ENCODE measurements around the gene MTREX. TPM values are rescaled to one million over a fixed set of nuclear protein-coding genes. Genes with fewer than 3 reads are reported as not detected.

The MTREX gene
- total RNA-seq, 1 donor from 2014 or later, result 163 TPM

DNA sequence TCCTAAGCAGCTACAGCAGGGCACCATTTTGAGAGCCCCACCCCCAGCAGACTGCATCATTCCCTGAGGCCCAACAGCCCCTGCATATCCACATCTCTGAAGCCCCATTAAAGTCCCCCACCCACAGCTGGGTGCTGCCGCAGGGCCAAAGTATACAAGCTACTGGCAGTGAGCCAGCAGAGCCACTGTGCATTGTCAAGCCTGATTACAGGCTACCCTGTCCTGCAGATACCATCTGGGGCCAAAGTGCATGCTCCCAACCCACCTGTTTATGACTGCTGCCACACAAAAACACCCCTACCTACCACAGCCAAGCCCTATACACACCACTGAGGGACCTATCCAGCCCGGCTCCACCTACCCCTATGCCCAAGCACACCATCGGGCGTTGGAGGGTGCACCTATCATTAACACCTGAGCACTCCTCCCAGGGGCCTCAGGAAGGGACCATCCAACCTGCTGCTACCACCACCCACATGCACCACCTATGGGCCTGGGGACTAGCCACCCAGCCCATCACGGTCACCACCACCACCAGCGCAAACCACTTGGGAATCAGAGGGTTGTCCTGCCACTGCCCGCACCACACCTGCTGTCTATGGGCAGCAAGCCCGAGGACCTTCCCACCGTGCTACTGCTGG is 121.9 kb downstream of the MTREX start:
- DNase-seq, result no peak

DNA sequence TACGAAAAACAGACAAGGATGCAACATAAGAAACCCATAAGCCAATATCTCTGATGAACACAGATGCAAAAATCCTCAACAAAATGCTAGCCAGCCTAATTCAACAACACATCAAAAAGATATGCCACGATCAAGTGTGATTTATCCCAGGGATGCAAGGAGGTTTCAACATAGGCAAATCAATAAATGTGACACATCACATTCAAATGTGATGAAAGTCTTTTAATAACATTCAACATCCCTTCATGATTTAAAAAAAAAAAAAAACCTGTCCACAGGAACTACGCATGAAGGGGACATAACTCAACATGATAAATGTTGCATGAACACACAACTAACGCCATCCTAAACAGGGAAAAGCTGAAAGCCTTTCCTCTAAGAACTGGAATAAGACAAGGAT is 124.8 kb downstream of the MTREX start:
- DNase-seq, result no peak

DNA sequence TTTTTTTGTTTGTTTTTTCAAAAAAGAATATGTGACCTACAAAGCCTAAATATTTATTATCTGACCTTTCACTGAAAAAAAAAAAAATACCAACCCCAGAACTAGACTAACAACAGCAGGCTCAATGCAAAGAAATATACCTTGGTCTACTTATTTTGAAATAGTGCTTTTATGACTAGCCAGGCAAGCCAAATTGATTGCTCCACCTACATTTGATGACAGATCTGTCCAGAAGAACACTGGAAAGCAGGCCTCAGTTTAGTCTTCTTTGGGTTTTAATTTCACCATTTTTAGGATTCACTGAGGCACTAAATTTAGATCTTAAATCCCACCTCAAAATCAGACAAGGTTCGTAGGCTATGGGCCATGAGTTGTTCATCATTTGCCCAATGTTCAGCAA is 129.7 kb downstream of the MTREX start:
- DNase-seq, result no peak

DNA sequence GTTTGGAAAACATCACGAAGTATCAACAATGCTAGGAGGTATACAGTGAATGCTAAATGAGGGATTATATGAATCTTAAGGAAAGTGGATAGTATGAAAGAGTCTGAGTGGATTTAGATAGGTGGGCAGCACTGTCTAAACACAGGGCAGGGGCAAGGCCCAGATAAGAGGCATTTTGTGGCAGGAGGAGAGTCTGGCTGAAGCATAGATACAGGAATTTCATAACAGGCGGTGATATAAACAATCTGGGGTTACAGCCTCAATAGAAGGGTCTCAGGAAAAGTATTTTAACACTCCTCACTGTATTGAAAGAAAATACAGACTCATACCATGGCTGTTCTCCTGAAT is 130.0 kb downstream of the MTREX start:
- DNase-seq, result no peak

DNA sequence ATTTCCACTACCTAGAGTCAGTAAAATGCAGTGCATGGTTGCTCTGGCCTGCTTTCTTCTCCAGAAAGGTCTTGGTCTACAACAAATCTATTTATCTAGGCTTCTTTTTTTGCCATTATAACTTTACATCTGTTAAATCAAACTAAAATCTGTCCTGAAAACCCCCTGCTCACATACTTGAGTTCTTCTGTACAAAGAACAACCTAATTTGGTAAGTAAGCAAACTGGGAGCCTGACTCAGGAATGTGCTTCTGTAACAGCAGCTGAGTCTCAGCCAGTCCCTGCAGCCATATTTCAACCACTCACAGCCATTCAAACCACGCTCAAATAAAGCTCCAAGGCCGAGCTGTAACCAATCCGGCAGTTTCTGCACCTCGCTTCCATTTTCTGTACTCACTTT is 131.2 kb downstream of the MTREX start:
- peak; percentile 64 for DNase-seq

DNA sequence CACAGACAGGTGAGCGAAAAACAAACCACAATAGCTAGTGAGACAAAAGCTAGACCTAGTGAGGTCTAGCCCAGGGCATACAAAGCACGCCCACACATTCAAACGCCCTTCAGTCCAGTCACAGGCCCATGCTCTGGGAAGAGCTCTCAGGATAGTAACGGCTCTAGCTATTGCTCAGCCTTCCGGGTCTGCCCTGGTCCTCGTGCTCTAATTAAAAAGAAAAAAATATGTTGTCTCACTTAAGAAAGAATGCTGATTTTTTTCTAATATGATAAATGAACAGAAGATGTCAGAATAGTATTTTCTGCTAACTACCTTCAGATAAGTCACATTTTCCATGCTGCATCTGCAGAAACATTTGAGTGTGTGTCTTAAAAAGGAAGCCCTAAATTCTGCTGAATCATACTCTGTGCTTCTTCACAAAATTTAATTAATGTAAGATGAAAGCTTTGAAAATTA is 132.4 kb downstream of the MTREX start:
- DNase-seq, result no peak

DNA sequence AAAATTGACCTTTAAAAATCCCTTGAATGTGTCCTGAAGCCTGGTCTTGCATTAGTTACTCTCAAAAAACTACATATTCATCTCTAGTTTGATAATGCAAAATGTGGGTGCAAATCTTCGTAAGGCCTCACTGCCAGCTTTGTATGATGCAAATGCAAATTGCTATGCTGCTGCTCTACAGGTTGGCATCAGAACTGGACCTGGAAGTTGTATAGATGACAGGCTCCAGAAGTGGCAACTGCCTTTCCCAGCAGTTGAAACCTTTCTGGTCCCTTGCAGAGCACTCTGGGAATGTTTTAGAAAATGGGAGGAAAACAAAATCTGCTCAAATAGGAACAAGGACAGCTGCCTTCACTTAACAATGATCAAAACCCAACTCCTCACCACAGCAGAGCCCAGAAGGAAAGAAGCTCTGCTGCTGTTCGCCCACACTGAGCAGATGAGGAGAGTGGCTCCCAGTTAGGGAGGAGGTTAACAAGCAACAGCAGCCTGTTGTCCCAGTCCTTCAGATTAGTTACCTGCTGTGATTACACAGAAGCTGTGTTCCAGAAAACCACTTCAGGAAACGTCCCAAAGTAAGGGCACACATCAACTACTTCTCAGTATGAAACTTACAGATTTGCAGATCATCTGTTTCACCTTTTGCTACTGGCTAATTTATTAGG is 133.4 kb downstream of the MTREX start:
- no peak for DNase-seq

DNA sequence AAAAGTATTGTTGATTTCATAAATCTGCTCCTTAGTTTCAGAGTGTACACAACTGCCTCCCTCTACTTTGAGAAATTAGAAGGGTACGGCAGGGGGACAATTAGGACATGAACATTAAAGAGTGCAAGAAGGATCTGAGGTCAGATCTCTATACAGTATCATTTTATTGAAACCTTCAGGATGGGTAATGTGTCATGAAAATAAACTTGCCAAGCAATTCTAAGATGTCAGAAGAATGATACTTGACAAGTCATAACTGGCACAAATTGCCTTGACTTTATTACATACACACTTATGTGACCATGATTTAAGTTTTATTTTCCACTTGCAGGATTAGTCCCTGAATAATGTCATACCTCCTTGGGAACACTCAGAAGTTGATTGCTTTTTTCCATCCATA is 134.2 kb downstream of the MTREX start:
- no peak for DNase-seq

DNA sequence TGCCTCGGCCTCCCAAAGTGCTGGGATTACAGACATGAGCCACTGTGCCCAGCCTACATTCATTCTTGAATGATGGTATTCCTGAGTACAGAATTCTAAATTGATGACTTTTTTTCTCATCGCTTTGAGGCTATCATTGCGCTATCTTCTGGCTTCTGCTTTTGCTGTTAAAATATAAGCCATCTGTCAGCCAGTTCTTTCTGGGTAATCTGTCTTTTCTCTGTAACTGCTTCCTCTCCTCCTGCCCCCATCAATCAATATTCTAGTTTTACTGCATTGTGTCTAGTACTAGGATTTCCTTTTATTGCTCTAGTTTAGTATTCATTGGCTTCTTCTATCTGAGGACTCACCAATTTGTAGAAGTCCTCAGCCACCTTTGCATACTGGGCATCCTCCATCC is 138.0 kb downstream of the MTREX start:
- DNase-seq, result no peak

DNA sequence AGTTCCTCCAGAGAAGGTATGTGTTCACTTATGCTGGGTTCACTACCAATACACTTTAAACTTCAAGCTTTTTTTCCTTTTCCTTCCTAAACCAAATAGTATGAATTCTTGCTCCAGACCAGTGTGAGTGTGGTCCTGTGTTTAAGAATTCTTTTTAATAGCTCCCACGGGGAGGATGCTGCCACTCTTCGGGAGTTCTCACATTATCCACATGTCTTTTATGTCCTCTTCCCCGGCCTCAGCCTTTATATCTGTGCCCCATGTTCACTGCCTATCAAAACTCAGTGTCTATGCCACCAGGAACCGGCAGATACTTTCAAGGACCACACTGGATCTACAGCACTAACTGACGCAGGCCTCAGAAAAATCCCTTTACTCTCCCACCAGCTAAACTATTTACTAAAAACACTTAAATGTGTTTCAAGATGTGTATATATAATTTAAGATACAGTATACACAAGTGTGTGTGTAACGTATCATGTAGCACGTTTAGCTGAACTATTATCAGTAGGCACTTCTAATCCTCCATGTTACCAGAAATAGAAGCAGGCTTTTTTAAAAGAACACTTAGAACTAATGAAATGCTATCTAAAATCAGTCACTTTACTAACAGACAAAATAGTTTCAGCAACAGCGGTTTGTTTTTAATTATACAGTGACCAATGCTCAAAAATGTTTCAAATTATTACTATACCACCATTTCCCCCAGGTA is 139.0 kb downstream of the MTREX start:
- DNase-seq, result no peak

DNA sequence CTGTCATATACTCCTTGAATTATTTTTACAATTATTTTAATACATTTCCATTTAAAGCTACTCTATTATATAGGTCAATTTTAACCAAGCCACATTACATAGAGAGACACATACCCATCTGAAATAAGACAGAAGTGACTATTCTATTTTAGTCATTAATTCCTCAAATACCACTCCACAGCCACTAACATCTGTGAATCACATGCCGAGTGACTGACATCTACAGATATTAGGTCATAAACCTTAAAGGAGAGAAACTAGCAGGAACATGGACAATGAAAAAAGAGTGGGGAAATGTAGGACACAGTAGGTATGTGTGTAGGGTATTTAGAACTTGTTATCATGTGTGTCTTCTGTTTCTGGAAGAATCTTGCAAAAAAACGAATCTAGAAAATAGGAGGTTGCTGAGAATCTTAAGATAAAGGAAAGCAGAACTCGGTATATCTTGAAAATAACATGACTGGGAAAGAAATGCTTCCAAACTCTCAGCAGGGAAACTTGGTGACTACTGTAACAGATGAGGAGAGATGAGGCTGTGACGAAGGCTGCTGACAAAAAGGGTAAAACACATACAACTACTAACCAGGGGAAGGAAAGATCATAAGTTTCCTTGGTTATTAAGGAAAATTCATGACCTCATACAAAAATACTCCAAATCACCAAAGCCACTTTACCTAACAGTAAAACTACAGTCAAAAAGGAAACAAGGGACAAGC is 142.4 kb downstream of the MTREX start:
- DNase-seq, result no peak

DNA sequence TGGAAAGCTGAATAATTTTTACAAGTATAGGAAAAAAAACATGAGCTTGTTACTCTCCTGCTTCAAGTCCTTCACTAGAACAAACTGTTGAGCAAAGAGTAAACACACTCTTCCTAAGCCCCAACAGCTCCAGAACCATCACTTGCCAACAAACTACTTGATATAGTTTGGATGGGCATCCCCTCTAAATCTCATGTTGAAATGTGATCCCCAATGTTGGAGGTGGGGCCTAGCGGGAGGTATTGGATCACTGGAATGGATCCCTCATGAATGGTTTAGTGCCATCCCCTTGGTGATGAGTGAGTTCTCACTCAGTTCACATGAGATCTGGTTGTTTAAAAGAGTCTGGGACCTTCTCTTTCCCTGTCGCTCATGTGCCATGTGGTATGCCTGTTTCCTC is 144.2 kb downstream of the MTREX start:
- no peak for DNase-seq

DNA sequence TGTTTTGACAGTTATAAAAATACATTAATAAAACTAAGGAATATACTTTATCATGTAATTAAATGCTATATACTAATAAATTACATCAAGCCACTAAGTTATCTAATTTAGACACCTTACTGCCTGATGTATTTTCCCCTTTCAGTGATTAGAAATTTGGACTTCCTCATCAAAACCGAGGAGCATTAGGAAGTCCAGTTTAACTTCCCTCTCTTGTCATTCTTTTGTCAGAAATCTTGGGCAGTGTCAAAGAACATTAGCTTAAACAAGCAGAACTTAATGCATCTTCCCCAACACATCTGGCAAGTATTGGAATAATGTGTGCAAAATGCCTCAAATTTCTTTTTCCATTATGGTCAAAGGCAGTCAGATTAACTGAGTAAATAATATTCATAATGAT is 145.4 kb downstream of the MTREX start:
- no peak for DNase-seq

DNA sequence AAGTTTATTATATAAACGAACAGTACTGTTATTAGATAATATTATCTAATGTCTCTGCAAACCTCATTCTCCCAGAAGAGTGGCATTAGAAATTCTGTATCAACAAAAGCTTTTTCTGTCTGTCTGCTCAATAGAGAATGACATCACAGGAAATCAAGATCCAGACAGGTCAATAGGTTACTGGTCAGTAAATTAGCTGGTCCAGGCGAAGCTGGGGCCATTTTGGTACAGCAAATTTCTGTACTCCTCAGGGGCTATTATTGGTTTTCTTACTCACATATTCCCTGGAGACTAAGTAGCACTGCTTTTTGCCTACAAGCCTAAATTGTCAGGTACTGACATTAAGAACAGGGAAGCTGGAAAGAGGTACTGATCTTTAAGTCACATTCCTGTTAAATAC is 146.5 kb downstream of the MTREX start:
- no peak for DNase-seq

DNA sequence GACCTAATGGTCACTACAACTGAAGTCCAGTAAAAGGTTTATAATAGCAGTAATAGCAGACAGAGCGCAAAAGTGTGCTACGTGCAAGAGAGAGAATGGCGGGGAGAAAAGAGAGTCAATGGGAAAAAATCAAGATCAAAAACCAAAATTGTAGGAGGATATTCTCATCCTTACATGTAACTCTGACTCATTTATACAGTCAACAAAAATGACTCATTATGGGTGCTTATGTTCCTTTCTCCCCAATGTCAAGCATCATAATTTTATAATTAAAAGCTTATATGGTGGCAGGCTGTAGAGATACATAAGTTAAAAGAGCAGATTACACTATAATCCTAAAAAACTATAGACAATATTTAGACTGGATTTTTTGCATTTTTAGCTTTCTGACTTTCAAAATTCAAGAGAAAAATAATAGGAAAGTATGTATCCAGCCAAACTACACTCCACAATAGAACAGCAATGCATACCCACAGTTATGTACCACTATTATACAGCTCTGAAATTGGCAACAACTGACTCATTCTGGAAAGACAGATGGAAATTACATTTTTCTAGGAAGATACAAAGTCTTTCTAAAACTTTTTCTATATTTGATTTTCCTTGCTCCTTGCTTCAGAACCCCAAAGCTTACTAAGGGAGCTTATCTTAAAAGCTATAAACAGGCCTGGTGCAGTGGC is 148.6 kb downstream of the MTREX start:
- no peak for DNase-seq

DNA sequence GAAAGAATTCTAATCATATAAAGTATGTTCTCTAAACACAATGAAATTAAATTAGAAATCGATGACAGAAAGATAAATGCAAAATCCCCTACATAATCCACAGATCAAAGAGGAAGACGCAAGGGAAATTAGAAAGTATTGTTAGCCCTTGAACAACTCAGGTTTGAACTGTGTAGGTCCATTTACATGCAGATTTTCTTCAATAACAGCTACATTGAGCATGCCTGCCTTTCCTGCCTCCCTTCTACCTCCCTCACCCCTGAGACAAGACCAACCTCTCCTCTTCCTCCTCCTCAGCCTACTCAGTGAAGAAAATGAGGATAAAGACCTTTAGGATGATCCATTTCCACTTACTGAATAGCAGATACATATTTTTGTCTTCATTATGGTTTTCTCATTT is 151.8 kb downstream of the MTREX start:
- no peak for DNase-seq

DNA sequence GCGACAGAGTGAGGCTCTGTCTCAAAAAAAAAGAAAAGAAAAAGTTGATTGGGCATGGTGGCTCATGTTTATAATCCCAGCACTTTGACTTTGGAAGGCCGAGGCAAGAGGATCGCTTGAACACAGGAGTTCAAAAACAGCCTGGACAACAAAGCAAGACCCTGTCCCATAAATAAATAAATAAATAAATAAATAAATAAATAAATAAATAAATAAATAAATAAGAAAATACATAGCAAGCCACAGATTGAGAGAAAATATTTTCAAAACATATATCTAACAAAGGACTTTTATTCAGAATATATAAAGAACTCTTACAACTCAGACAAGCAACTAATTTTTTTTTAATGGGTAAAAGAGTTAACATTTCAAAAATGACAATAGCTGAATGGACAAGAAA is 155.8 kb downstream of the MTREX start:
- no peak for DNase-seq

DNA sequence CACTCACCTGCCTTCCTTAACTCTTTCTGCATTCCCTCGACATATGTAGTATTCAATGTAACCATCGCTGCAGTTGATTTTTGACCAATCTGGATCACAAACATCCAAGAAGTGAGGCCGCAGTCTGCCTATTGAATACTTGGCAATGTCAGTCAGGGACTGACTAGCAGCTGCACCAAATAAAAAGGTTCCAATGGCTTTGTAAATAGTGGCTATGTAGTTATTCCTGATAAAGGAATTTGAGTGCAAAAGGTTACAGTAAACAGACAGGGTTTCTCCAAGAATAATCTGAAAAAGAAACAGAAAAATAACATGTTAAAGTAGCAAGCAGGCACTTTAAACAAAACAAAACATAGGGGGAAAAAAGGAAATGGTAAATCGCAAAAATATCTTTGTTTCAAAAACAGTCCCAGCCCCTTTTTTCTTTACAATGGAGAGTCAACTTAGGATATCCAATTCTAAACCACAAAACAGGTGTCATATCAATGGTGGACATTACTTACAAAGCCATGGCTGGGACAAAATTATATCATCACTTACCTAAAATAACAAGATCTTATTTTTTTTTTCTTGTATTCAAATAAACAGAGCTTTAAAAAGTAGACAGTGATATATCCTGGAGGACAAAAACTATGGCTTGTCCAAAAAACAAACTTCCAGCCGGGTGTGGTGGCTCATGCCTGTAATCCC is 160.2 kb downstream of the MTREX start:
- DNase-seq, result no peak

DNA sequence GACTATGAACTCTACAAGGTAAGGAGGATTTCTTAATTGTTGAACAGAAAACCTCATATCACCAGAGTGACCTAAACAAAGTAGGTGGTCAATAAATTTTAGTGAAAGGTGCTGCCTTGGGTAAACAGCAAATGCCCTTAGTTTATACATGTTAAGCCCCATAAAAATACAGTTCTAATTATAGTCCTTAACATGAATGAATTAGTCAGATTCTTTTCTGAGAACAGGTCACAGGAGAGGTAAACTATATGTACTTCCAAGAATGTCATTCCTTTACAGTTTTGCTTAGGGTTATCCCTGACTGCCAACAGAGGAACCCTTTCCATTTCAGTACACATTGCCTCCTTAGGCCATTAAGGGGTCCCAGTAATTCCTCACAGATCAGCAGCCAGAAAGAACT is 162.1 kb downstream of the MTREX start:
- DNase-seq, result no peak

DNA sequence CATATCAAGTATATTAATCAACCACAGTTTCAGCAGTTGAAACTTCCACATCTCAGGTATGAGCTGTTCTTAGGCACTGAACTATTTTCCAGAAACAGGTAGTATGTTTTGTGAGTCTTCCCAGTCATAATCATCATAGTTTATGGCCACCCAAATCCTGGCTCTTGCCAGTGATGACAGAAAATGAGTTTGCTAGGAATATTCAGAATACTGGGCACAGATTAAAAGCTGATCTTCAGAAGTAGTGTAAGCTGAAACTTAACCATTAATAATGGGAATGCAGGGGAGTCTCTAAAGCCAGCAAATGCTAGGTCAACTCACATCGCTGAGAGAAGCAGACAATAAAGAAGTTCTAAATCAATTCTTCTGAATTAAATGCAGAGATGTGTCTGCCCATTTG is 162.5 kb downstream of the MTREX start:
- DNase-seq, result no peak

DNA sequence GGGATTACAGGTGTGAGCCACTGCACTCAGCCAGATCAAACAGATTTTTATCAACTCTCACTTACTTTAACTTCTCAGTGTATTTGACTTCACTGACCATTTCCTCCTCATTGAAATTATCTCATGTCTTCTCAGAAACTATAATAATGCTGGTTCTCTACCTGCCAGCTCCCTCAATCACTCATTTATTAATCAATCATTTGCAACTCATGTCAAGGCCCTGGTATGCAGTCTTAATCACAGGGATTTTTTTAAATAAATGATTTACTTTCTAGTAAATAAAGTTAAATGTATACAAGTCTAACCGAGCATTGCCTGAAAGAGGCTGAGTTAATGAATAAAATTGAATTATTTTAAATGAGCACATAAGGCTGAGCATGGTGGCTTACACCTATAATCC is 163.7 kb downstream of the MTREX start:
- no peak for DNase-seq

DNA sequence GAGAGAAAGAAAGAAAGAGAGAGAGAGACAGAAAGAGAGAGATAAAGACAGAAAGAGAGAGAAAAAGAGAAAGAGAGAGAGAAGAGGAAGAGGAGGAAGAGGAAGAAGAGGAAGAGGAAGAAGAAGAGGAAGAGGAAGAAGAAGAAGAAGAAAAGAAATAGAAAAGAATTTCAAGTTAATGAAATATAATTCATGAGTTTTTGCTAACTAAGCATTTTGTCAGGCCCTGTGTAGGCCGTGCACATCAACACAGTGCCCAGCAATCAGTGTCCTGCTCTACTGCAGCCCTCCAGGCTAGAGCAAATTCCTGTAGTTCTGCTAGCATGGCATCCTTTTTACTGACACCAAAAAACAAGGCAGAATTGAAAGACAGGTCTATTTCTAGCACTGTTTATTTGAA is 164.9 kb downstream of the MTREX start:
- DNase-seq, result no peak
